B cell (primary cell): Measurements from ENCODE around the gene PLA2G6.

Experiments used
- CTCF ChIP-seq: fragments of 200-600 bp; IDR thresholded peaks from one replicate; pipeline ENCODE4 v1.8.0; 2022; ENCODE audit warnings: antibody characterized with exemption, mild to moderate bottlenecking
- EZH2 ChIP-seq: IDR thresholded peaks from 2 replicates; pipeline ENCODE4 v1.6.1; 2012; ENCODE audit warnings: borderline replicate concordance, low read depth, mild to moderate bottlenecking, moderate library complexity, low read length; ENCODE audit not compliant: insufficient read depth, poor library complexity, severe bottlenecking

DNA sequence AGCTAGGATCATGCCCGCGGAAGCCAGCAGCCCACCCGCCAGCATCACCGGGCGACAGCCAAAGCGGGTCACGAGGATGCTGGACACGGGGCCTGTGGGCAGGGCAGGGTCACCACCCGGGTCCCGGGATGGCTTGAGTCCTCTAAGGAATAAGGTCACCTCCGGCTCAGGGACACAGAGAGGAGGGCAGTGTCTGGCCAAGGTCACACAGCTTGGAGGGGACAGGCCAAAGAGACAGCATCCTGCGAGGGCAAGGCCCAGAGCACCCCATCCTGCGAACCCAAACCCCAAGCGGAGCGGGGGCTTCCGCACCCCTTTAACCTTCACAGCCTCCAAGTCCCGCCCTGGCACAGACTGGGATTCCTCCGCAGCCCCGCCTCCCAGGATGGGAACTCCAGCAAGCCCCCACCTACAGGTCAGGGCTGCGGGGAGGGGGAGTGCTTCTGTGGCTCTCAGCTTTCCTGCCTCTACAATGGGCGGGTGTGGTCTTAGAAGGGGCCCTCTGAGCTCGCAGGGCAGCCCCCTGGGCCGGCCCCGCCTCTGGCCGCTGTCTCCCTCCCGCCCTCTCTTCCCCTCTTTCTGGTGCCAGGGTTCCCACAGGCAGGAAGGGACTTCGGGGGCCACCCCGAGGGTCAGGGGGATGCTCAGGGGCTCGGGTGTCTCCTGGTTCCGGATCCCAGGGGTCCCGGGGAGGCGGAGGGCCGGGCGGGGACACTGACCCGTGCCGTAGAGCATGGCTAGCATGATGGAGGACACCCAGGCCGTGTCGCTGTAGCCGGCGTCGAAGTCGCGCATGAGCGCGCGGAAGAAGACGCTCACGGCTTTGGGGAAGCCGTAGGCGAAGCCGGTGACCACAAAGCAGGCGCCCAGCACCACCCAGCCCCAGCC, 99.4 kb downstream of the PLA2G6 start:
- no peak for TF ChIP-seq CTCF
- TF ChIP-seq EZH2, result peak; percentile 51
